GM23248 (cell line): ENCODE results near the gene PLXNB3.

Source experiments
- EZH2 ChIP-seq: fragments of 200-600 bp; sonication (generic); IDR thresholded peaks from 2 replicates; pipeline ENCODE4 v1.6.1; 2018; ENCODE audit warnings: antibody characterized with exemption, mild to moderate bottlenecking; ENCODE audit not compliant: insufficient read depth, poor library complexity, severe bottlenecking
- EZH2phosphoT487 ChIP-seq: fragments of 200-600 bp; sonication (generic); IDR thresholded peaks from 2 replicates; pipeline ENCODE4 v1.6.1; 2018; ENCODE audit warnings: antibody characterized with exemption, moderate library complexity, mild to moderate bottlenecking, low read depth; ENCODE audit not compliant: insufficient read depth

DNA sequence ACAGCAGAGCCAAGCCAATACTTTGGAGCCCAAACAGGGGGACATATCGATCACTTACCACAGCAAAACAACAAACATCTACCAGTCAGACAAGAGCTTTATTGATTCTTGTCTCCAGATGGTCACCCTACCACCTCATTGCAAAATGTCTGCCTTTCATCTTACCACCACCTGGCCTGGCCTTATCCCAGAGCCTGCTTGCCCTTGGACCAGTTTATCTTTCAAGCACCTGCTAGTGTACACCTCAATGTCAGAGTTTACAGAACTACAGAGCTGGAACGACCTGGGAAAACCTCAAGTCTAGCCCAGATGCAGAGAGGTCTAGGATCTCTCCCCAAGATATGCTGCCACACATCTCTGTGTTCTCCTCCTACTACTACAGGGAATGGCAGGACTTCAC, 44.3 kb upstream of the PLXNB3 start:
- TF ChIP-seq EZH2 (no peak), EZH2phosphoT487 (no peak)
